ENCODE results near the gene IRF9. TPM values are rescaled to one million over a fixed set of nuclear protein-coding genes. Genes with fewer than 3 reads are reported as not detected.

Gene IRF9
- total RNA-seq, 1 experiment from 2014 or later, result 8.1 TPM

- peaks cover 43% of the 10 kb centered on the region for H3K36me3 ChIP-seq (replicated peaks; ENCODE audit: control insufficient read depth, insufficient read depth, low read length)
- DNase-seq, result no peak
These were observed 24.7 kb downstream of the IRF9 start for GRCh38 chr14:24185741-24186140.

GRCh38 chr14:24186831-24187538 is 25.9 kb downstream of the IRF9 start:
- Histone ChIP-seq H3K36me3 (replicated peaks; ENCODE audit: control insufficient read depth, insufficient read depth, low read length) (peaks cover 34% of the 10 kb centered on the region), H3K27me3 (ENCODE audit: control insufficient read depth, insufficient read depth, low read length) (no peaks in the 10 kb centered on the region), H3K4me3 (ENCODE audit: insufficient read depth, low read depth, low read length) (no peak overlapping the region)
- no peak for DNase-seq

More at GRCh38 chr14:24185741-24186140, 24.7 kb downstream of the IRF9 start:
- Histone ChIP-seq H3K27me3 (ENCODE audit: control insufficient read depth, insufficient read depth, low read length) (no peaks in the 10 kb centered on the region), H3K4me3 (ENCODE audit: insufficient read depth, low read depth, low read length) (no peak overlapping the region)

- peaks cover 32% of the 10 kb centered on the region for H3K36me3 ChIP-seq (replicated peaks; ENCODE audit: control insufficient read depth, insufficient read depth, low read length)
- H3K27me3 ChIP-seq (ENCODE audit: control insufficient read depth, insufficient read depth, low read length), result no peaks in the 10 kb centered on the region
- H3K4me3 ChIP-seq (ENCODE audit: insufficient read depth, low read depth, low read length), result no peak overlapping the region
- no peak for DNase-seq
These were observed 26.5 kb downstream of the IRF9 start for GRCh38 chr14:24187539-24187915.

- peaks cover 31% of the 10 kb centered on the region for H3K36me3 ChIP-seq (replicated peaks; ENCODE audit: control insufficient read depth, insufficient read depth, low read length)
- DNase-seq, result peak; percentile 99
- peak within 1 kb of the TSS; percentile 88 for H3K4me3 ChIP-seq (ENCODE audit: insufficient read depth, low read depth, low read length)
- H3K27me3 ChIP-seq (ENCODE audit: control insufficient read depth, insufficient read depth, low read length), result no peaks in the 10 kb centered on the region
These were observed 27.4 kb downstream of the IRF9 start, which contains the start of gene IPO4 for GRCh38 chr14:24188251-24189058. Gene IPO4, minus strand, starts transcription at chr14:24188816. Its CDS starts 29 bp downstream, at chr14:24188787.

- H3K36me3 ChIP-seq (replicated peaks; ENCODE audit: control insufficient read depth, insufficient read depth, low read length), result peaks cover 30% of the 10 kb centered on the region
- DNase-seq, result no peak
- no peak overlapping the region for H3K4me3 ChIP-seq (ENCODE audit: insufficient read depth, low read depth, low read length)
- no peaks in the 10 kb centered on the region for H3K27me3 ChIP-seq (ENCODE audit: control insufficient read depth, insufficient read depth, low read length)
These were observed 28.0 kb downstream of the IRF9 start for GRCh38 chr14:24189059-24189375.

- Histone ChIP-seq H3K4me3 (ENCODE audit: insufficient read depth, low read depth, low read length) (no peak overlapping the region), H3K27me3 (ENCODE audit: control insufficient read depth, insufficient read depth, low read length) (no peaks in the 10 kb centered on the region), H3K36me3 (replicated peaks; ENCODE audit: control insufficient read depth, insufficient read depth, low read length) (peaks cover 29% of the 10 kb centered on the region)
- no peak for DNase-seq
These were observed 28.4 kb downstream of the IRF9 start for GRCh38 chr14:24189460-24189859.

- no peaks in the 10 kb centered on the region for H3K27me3 ChIP-seq (ENCODE audit: control insufficient read depth, insufficient read depth, low read length)
These were observed 29.4 kb downstream of the IRF9 start for GRCh38 chr14:24190416-24190815.

GRCh38 chr14:24192933-24193332 is 31.9 kb downstream of the IRF9 start:
- DNase-seq, result no peak
- Histone ChIP-seq H3K36me3 (replicated peaks; ENCODE audit: control insufficient read depth, insufficient read depth, low read length) (peaks cover 1% of the 10 kb centered on the region; the same call in 1 of the 2 replicates), H3K4me3 (ENCODE audit: insufficient read depth, low read depth, low read length) (no peak overlapping the region), H3K27me3 (ENCODE audit: control insufficient read depth, insufficient read depth, low read length) (no peaks in the 10 kb centered on the region)

More at GRCh38 chr14:24190416-24190815, 29.4 kb downstream of the IRF9 start:
- Histone ChIP-seq H3K4me3 (ENCODE audit: insufficient read depth, low read depth, low read length) (no peak overlapping the region), H3K36me3 (replicated peaks; ENCODE audit: control insufficient read depth, insufficient read depth, low read length) (peaks cover 19% of the 10 kb centered on the region)
- DNase-seq, result no peak

- peak overlapping the region; percentile 88 for H3K4me3 ChIP-seq (ENCODE audit: insufficient read depth, low read depth, low read length)
- H3K27me3 ChIP-seq (ENCODE audit: control insufficient read depth, insufficient read depth, low read length), result no peaks in the 10 kb centered on the region
- no peak for DNase-seq
- H3K36me3 ChIP-seq (replicated peaks; ENCODE audit: control insufficient read depth, insufficient read depth, low read length), result peaks cover 1% of the 10 kb centered on the region; the same call in 1 of the 2 replicates
These were observed 33.3 kb downstream of the IRF9 start for GRCh38 chr14:24194186-24194872.

- H3K36me3 ChIP-seq (replicated peaks; ENCODE audit: control insufficient read depth, insufficient read depth, low read length), result peaks cover 1% of the 10 kb centered on the region; the same call in 1 of the 2 replicates
- H3K27me3 ChIP-seq (ENCODE audit: control insufficient read depth, insufficient read depth, low read length), result no peaks in the 10 kb centered on the region
- DNase-seq, result no peak
- H3K4me3 ChIP-seq (ENCODE audit: insufficient read depth, low read depth, low read length), result peak overlapping the region; percentile 88
These were observed 33.8 kb downstream of the IRF9 start for GRCh38 chr14:24194873-24195185.

GRCh38 chr14:24195186-24196070 is 34.4 kb downstream of the IRF9 start, which contains the start of gene TM9SF1:
Gene TM9SF1, minus strand, starts transcription at chr14:24195441. Its CDS starts 422 bp downstream, at chr14:24195019.
- H3K4me3 ChIP-seq (ENCODE audit: insufficient read depth, low read depth, low read length), result peak within 1 kb of the TSS; percentile 88
- peaks cover 1% of the 10 kb centered on the region; the same call in 1 of the 2 replicates for H3K36me3 ChIP-seq (replicated peaks; ENCODE audit: control insufficient read depth, insufficient read depth, low read length)
- H3K27me3 ChIP-seq (ENCODE audit: control insufficient read depth, insufficient read depth, low read length), result no peaks in the 10 kb centered on the region
- peak; percentile 97 for DNase-seq

GRCh38 chr14:24196071-24197055 is 35.3 kb downstream of the IRF9 start:
- peaks cover 1% of the 10 kb centered on the region for H3K36me3 ChIP-seq (replicated peaks; ENCODE audit: control insufficient read depth, insufficient read depth, low read length)
- DNase-seq, result peak; percentile 56
- H3K27me3 ChIP-seq (ENCODE audit: control insufficient read depth, insufficient read depth, low read length), result no peaks in the 10 kb centered on the region
- H3K4me3 ChIP-seq (ENCODE audit: insufficient read depth, low read depth, low read length), result peak overlapping the region; percentile 88

GRCh38 chr14:24197056-24197450 is 36.0 kb downstream of the IRF9 start:
- DNase-seq, result no peak
- Histone ChIP-seq H3K4me3 (ENCODE audit: insufficient read depth, low read depth, low read length) (no peak overlapping the region), H3K27me3 (ENCODE audit: control insufficient read depth, insufficient read depth, low read length) (no peaks in the 10 kb centered on the region), H3K36me3 (replicated peaks; ENCODE audit: control insufficient read depth, insufficient read depth, low read length) (peaks cover 1% of the 10 kb centered on the region)
